Hematopoietic multipotent progenitor cell treated with erythropoietin and hydrocortisone succinate and interleukin-3 and kit ligand, for 15 days (in vitro differentiated cells): ENCODE results near the gene CACNA2D3.

Experiments
- DNase-seq: peaks from one replicate; pipeline ENCODE4 v3.0.0-alpha.2; 2015; ENCODE audit warnings: low spot score

CACNA2D3 gene

DNA sequence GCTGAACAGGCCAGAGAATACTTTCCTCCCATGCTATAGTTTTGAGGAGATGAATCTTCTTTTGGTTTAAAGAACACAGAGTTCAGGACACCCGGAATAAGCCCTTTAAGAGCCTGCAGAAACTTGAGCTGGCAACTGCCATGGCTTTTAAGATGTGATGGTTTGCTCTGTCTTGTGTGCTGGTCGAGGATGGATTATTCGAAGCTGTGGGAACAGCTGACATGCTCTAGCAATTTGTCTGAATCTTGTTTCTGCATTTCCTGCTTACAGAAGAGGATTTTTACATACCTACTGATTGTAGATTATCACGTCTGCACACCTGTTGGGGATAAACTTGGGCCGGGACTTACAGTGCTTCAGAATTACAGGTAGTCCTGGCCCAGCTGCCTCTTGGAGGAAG, 408.6 kb downstream of the CACNA2D3 start:
- no peak for DNase-seq

GRCh38 chr3:54531741-54532140, 409.4 kb downstream of the CACNA2D3 start:
- DNase-seq: no peak

GRCh38 chr3:54533856-54534255, 411.5 kb downstream of the CACNA2D3 start:
- no peak for DNase-seq

DNA sequence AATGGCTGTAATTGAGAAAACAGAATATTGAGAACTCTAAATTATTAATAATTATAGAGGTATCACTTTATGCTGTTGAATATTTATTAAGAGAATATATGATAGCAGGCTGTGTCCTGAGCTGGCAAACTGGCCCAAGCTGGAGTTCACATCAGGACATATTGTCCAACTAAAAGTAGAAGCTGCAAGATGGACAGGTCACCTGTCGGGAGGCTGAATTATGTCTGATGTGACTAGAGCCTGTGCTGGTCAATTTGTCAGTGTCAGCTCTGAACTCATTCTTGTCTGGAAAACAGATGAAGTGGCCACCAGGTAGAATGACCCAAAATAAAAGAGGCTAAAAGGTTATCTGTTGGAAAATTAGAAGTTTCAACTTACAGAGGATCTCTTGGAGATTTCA, 413.3 kb downstream of the CACNA2D3 start:
- DNase-seq: no peak

DNA sequence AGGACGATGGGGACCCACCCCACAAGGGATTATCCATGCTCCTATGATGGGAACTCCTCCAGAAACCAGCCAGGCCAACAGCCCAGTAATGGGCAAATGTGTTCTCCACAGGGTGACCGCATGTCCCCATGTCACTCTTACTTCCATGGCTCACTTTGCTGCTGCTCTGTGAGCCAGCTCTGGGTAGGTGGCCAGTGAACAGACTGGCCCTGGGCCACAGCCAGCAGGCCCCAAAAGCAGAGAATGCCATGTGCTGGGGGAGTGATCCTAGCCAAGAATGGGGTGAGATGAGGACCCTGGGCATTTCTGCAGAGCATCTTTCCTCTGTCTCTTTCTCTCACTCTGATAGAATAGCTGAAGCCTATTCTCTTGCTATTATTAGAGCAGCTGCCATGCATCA, 414.1 kb downstream of the CACNA2D3 start:
- DNase-seq: no peak

DNA sequence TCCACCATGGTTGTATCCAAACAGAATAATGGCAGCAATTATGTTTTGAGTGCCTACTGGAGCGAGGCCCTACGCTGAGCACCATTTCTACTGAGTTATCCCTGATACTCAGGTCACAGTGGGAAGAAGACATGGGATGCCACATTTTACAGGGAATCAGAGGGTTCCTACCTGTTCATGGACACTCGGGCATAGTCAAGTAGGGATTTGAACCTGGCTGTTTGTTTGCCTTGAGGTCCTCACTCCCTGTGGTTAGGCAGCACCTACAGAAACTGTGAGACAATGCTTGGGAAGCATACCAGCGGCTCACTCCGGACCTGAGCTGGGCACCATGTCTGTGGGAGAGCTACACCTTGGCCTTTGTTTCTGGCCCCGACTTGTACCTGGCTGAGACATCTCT, 415.2 kb downstream of the CACNA2D3 start:
- DNase-seq: no peak

DNA sequence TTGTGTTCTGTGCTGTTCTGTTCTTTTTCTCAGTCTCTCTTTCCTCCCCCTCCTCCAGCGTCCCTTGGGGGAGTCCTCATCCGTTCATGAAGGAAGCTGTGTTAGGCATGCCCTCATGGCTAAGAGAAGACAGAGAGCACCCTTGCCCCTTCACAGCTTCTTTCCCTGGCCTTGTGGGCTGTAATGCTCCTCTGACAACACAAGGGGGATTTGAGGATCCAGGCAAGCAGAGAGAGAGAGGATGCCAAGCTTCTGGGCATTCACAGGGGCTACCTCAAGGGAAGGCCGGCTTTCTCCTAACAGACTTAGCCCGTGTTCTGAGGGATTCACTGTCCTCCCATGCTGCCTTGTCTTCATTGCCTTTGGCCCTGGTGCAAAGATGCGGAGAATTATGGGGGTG, 416.0 kb downstream of the CACNA2D3 start:
- no peak for DNase-seq

GRCh38 chr3:54541369-54541768, 419.0 kb downstream of the CACNA2D3 start:
- DNase-seq: no peak

DNA sequence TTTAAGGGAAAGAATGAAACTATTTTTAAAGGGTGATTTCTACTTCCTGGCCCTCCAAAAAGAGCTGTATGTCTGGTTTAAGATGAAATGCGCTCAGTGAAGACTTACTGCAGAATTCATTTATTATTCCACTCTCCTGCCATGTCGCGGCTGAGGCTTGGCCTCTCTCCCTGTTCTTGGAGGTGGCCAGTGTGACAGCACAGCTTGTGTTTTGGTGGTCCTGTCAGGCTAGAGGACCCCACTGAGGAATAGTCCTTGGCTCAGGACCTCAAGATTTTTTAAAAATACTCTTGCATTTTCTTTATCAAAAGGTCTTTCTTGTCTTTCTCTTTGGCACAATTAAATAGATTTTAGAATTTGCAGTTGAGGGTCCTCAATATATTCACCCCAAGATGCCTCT, 421.1 kb downstream of the CACNA2D3 start:
- no peak for DNase-seq

- no peak for DNase-seq
Measured at GRCh38 chr3:54547051-54547450, 424.7 kb downstream of the CACNA2D3 start.

DNA sequence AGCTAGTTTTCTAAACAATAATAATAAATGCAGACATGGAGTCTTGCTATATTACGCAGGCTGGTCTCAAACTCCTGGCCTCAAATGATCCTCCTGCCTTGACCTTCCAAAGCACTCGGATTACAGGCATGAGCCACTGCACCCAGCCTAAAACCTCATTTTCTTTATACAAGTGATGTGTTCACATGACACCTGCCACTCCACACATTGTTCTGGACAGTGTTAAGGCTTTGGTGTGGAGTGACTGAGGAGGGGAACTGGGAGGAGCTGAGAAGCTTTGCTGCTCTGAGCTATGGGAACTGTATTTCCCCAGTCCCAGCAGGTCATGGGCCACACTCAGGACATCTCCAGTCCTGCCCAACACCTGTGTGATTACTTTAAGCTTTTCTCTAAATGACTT, 425.5 kb downstream of the CACNA2D3 start:
- no peak for DNase-seq

- DNase-seq: no peak
Measured at GRCh38 chr3:54549607-54550220, 427.4 kb downstream of the CACNA2D3 start.

- DNase-seq: no peak
Measured at GRCh38 chr3:54550221-54550977, 428.0 kb downstream of the CACNA2D3 start.

- DNase-seq: no peak
Measured at GRCh38 chr3:54556630-54557029, 434.3 kb downstream of the CACNA2D3 start.

DNA sequence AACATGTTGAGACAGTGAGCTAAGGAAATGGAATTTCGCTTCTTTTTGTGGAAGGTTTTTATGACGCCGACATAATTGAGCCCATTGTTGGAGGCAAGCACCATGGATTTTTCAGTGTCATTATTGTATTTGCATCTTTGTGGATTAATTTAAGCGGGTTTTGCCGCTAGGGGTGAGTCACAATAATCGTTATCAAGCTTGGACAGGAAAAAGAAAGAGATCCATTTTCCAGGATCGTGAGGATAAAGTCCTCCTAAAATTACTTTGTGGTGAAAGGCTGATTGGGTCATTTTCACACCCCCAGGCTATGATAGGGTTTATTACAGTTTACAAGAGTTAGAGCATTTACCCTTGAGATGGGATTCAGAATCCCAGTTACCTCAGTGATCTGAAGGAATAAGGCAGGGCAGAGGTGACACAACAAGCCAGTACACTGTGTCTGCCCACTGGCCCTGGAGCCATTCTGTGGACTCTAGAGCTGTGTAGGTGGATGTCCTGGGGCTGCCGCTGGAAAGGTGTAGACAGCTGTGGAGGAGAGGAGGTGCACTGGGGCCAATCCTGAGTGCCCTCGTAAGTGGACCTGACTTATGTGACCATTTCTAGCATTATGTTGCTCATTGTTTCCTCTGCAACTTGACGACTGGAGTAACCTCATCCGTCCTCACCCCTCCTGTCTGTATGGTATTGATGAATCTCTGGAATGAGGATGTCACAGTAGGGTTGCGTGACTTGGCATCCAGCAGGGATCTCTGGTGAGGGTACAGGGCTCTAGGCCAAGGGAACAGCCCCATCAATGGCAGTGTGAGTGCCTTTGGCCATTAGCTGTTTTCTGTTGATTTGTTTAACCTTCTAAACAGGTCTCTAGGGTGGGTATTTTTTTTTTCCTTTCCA, 435.4 kb downstream of the CACNA2D3 start:
- no peak for DNase-seq

DNA sequence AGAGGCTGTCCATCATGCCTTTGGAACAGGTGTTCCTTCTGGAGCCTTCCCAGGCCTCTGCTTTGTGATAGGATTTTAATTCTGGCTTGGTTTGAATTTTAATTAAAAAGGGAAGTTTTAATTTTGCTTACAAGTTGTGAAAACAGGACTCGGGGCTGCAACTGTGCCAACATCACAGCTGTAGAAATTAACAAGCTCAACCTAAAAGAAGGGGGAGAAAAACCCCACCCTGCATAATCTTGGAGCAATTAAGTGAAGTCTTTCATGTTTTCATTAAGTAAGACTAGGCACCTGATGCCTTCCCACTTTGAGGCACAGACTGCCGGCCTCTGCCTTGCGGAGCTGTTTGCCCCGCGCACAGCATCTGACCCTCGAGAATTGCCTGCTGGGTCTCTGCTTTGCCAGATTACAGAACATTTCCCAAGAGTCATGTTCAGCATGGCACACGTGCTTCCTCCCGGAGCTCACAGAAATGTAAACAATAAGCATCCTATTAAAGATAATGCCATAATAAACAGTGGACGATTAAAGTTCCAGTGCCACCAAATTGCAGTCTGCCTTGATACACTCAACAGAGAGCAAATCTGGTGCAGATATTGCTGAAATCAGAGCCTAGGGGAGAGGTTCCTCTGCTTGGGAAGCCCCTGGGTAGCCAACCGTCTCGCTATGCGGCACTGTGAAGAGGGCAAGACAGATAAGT, 441.3 kb downstream of the CACNA2D3 start:
- DNase-seq: no peak

DNA sequence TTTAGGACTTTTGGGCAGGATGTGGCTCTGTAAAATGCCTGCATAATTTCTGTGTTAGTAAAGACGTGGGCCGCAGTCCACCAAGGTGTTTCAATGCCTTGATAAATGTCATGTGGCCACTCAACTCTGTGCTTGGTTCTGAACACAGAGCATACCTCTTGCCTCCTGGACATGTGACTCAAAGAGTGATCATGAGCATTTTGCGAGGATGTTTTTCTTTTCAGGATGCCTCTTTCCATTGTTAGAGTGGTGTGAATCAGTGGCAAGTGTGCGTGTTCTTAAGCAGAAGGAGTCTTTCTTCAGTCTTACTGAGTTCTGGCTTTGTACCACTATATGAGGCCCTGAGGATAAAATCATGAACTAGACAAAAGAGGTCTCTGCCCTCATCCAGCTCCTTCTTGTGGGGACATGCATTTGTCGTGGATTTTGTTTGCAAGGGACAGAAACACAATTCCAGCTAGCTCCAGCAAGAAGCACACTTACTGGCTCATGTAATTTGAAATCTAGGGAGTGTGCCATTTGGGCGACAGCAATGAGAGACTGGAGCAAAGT, 442.1 kb downstream of the CACNA2D3 start:
- no peak for DNase-seq

DNA sequence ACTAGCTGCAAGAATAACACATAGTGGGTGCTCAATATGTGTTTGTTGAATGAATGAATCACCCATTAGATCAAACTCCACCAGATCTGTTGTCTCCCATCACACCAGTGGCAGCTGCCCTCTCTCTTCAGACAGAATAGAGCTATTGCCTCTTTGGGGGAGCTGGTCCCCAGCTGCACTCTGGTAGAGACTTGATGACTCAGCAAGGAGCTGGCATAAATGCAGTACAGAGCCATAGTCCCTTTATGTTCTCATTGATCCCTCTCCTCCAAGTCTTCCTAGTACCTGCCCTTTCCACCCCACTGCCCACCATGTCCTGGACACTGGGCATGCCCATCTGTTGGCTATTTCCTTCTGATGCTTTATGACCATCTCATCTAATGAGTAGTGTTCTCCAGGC, 443.6 kb downstream of the CACNA2D3 start:
- DNase-seq: no peak

- DNase-seq: no peak
Measured at GRCh38 chr3:54567949-54568348, 445.6 kb downstream of the CACNA2D3 start.

GRCh38 chr3:54570008-54570407, 447.7 kb downstream of the CACNA2D3 start:
- DNase-seq: no peak

GRCh38 chr3:54572197-54572895, 450.0 kb downstream of the CACNA2D3 start:
- no peak for DNase-seq
